ENCODE results near the gene ARL5C.

The ARL5C gene

DNA sequence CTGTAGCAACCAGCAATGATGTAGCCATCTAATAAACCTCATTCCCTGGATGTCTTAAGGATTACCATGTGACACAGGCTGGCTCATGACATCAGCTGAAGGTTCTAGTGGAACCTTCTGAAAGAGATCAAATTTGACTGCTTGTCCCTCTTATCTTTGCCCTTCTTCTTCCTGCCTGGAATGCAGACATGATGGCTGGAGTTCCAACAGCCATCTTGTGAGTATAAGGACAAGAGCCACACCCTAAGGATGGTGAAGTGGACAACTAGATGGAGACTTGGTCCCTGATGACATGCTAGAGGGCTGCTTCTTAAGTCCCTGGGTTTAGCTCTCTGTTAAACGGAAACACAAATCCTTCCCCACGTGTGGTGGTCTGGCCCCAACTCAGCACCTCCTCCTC is 52.1 kb downstream of the ARL5C start:
- Histone ChIP-seq H3K4me3 (ENCODE audit: low read length) (no peak overlapping the region), H3K27ac (ENCODE audit: low read length) (no peak overlapping the region), H3K9me3 (ENCODE audit: insufficient read depth, low read length) (no peaks in the 10 kb centered on the region), H4K20me1 (ENCODE audit: insufficient read depth, low read length) (no peaks in the 10 kb centered on the region), H3K4me1 (ENCODE audit: low read length) (peaks cover 9% of the 10 kb centered on the region), H3K27me3 (ENCODE audit: low read depth, low read length) (peaks cover 9% of the 10 kb centered on the region; the same call in 1 of the 2 replicates), H3K4me2 (ENCODE audit: low read length) (no peak overlapping the region), H3K36me3 (replicated peaks; ENCODE audit: low read depth, low read length) (no peaks in the 10 kb centered on the region), H2AFZ (ENCODE audit: low read depth, low read length) (no peak overlapping the region), H3K79me2 (ENCODE audit: low read length) (no peaks in the 10 kb centered on the region), H3K9ac (ENCODE audit: low read length) (no peak overlapping the region)
- TF ChIP-seq EZH2phosphoT487 (IDR thresholded peaks at IDR 0.05; ENCODE audit: low read depth) (no peak), CTCF (IDR thresholded peaks at IDR 0.05; ENCODE audit: low read depth, low read length) (no peak)

DNA sequence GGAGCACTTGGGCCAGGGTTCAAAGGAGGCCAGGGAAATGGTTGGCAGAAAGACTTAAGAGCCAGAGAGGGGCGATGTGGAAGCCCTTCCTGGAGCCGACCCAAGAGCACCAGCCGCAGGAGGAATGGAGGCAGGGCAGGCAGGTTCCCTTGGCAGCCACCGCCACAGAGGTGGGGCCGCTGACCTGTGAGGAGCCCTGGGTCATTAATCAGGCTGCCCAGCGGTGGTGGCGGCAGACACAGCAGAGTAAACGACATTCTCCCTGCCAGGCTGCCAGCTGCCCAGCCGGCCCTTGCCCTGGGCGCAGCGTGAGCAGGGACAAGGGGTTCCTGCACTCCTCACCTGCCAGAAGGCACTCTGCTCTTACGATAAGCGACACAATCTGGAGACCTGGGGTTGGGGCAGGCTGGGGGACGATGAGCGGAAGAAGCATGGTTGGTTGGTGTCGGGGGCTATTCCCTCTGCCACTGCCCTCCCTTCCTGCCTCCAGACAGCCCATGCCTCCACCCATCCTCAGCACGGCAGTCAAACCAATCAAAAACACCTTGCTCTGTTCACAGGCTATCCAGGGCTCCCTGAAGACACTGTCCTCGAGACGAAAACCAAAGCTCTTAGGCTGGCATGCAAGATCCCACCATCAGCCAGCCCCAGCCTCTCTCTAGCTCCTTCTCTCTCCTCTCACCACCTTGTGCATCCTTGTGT is 55.4 kb downstream of the ARL5C start:
- Histone ChIP-seq H3K36me3 (replicated peaks; ENCODE audit: low read depth, low read length) (no peaks in the 10 kb centered on the region), H4K20me1 (ENCODE audit: insufficient read depth, low read length) (no peaks in the 10 kb centered on the region), H3K4me3 (ENCODE audit: low read length) (no peak overlapping the region), H3K27ac (ENCODE audit: low read length) (no peak overlapping the region), H3K27me3 (ENCODE audit: low read depth, low read length) (peaks cover 17% of the 10 kb centered on the region), H3K4me1 (ENCODE audit: low read length) (no peaks in the 10 kb centered on the region), H3K9me3 (ENCODE audit: insufficient read depth, low read length) (no peaks in the 10 kb centered on the region), H3K79me2 (ENCODE audit: low read length) (no peaks in the 10 kb centered on the region), H3K4me2 (ENCODE audit: low read length) (no peak overlapping the region), H3K9ac (ENCODE audit: low read length) (no peak overlapping the region), H2AFZ (ENCODE audit: low read depth, low read length) (no peak overlapping the region)
- TF ChIP-seq EZH2phosphoT487 (IDR thresholded peaks at IDR 0.05; ENCODE audit: low read depth) (no peak), CTCF (IDR thresholded peaks at IDR 0.05; ENCODE audit: low read depth, low read length) (no peak)

- no peak overlapping the region for H2AFZ ChIP-seq (ENCODE audit: low read depth, low read length)
- no peaks in the 10 kb centered on the region for H3K79me2 ChIP-seq (ENCODE audit: low read length)
- no peaks in the 10 kb centered on the region for H4K20me1 ChIP-seq (ENCODE audit: insufficient read depth, low read length)
- no peak for TF ChIP-seq EZH2phosphoT487 (IDR thresholded peaks at IDR 0.05; ENCODE audit: low read depth)
- TF ChIP-seq CTCF (IDR thresholded peaks at IDR 0.05; ENCODE audit: low read depth, low read length), result no peak
- H3K4me2 ChIP-seq (ENCODE audit: low read length), result no peak overlapping the region
- no peak overlapping the region for H3K4me3 ChIP-seq (ENCODE audit: low read length)
- no peaks in the 10 kb centered on the region for H3K9me3 ChIP-seq (ENCODE audit: insufficient read depth, low read length)
- H3K9ac ChIP-seq (ENCODE audit: low read length), result no peak overlapping the region
- H3K27ac ChIP-seq (ENCODE audit: low read length), result no peak overlapping the region
- H3K27me3 ChIP-seq (ENCODE audit: low read depth, low read length), result peaks cover 17% of the 10 kb centered on the region
- no peaks in the 10 kb centered on the region for H3K36me3 ChIP-seq (replicated peaks; ENCODE audit: low read depth, low read length)
- no peaks in the 10 kb centered on the region for H3K4me1 ChIP-seq (ENCODE audit: low read length)
Observed at GRCh38 chr17:39108461-39109375, 57.2 kb downstream of the ARL5C start.

DNA sequence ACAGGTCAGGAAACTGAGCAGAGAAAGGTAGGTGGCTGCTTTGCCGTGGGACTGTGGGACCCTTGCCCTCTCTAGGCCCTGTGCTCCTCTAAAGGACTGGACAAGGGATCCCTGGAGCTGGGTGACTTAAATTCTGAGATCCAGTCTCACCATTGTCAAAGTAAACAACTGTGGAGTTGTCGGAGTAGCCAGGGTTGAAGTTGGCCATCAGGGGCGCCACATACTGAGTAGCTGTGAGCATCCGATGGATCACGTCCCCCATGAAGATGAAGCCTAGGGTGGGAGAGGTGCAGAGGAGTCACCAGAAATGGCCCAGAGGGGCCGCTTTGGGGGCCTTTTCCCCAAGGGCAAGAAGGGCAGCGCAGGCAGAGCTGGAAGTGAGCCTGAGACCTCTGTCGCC is 58.0 kb downstream of the ARL5C start:
- H3K9ac ChIP-seq (ENCODE audit: low read length), result no peak overlapping the region
- no peak overlapping the region for H3K4me3 ChIP-seq (ENCODE audit: low read length)
- no peaks in the 10 kb centered on the region for H3K9me3 ChIP-seq (ENCODE audit: insufficient read depth, low read length)
- H3K27ac ChIP-seq (ENCODE audit: low read length), result no peak overlapping the region
- no peak overlapping the region for H3K4me2 ChIP-seq (ENCODE audit: low read length)
- TF ChIP-seq EZH2phosphoT487 (IDR thresholded peaks at IDR 0.05; ENCODE audit: low read depth) (no peak), CTCF (IDR thresholded peaks at IDR 0.05; ENCODE audit: low read depth, low read length) (no peak)
- H3K36me3 ChIP-seq (replicated peaks; ENCODE audit: low read depth, low read length), result no peaks in the 10 kb centered on the region
- peaks cover 17% of the 10 kb centered on the region for H3K27me3 ChIP-seq (ENCODE audit: low read depth, low read length)
- H4K20me1 ChIP-seq (ENCODE audit: insufficient read depth, low read length), result no peaks in the 10 kb centered on the region
- H3K79me2 ChIP-seq (ENCODE audit: low read length), result no peaks in the 10 kb centered on the region
- H3K4me1 ChIP-seq (ENCODE audit: low read length), result peaks cover 3% of the 10 kb centered on the region
- H2AFZ ChIP-seq (ENCODE audit: low read depth, low read length), result no peak overlapping the region

Data from OCI-LY3 (cell line).